ENCODE results near the gene NANS.
A peak's percentile ranks its signal among the peaks of the same experiment; 100 is the strongest.

The NANS gene

GRCh38 chr9:98040212-98040611 is 16.3 kb upstream of the NANS start:
- H3K4me3 ChIP-seq (ENCODE audit: low read depth in 1 of 2, low read length in 2 of 2): no peak overlapping the region
- H3K4me1 ChIP-seq (ENCODE audit: insufficient read depth, low read length): no peaks in the 10 kb centered on the region
- H3K36me3 ChIP-seq (ENCODE audit: insufficient read depth, low read length): no peaks in the 10 kb centered on the region
- no peaks in the 10 kb centered on the region for H3K9me3 ChIP-seq (ENCODE audit: low read length)
- H3K9ac ChIP-seq (ENCODE audit: low read length): no peak overlapping the region
- no peak overlapping the region for H3K27ac ChIP-seq (ENCODE audit: low read depth, low read length)
- H3K27me3 ChIP-seq (ENCODE audit: control insufficient read depth in 1 of 2, insufficient read depth in 2 of 2, low read length in 2 of 2): no peaks in the 10 kb centered on the region

GRCh38 chr9:98043915-98044314 is 12.6 kb upstream of the NANS start:
- no peak overlapping the region for H3K9ac ChIP-seq (ENCODE audit: low read length)
- H3K27ac ChIP-seq (ENCODE audit: low read depth, low read length): no peak overlapping the region
- no peaks in the 10 kb centered on the region for H3K36me3 ChIP-seq (ENCODE audit: insufficient read depth, low read length)
- H3K27me3 ChIP-seq (ENCODE audit: control insufficient read depth in 1 of 2, insufficient read depth in 2 of 2, low read length in 2 of 2): no peaks in the 10 kb centered on the region
- no peaks in the 10 kb centered on the region for H3K4me1 ChIP-seq (ENCODE audit: insufficient read depth, low read length)
- no peaks in the 10 kb centered on the region for H3K9me3 ChIP-seq (ENCODE audit: low read length)
- no peak overlapping the region for H3K4me3 ChIP-seq (ENCODE audit: low read depth in 1 of 2, low read length in 2 of 2)

- Histone ChIP-seq H3K27me3 (ENCODE audit: control insufficient read depth in 1 of 2, insufficient read depth in 2 of 2, low read length in 2 of 2) (no peaks in the 10 kb centered on the region), H3K4me3 (ENCODE audit: low read depth in 1 of 2, low read length in 2 of 2) (no peak overlapping the region), H3K4me1 (ENCODE audit: insufficient read depth, low read length) (no peaks in the 10 kb centered on the region), H3K27ac (ENCODE audit: low read depth, low read length) (no peak overlapping the region), H3K36me3 (ENCODE audit: insufficient read depth, low read length) (no peaks in the 10 kb centered on the region), H3K9ac (ENCODE audit: low read length) (no peak overlapping the region), H3K9me3 (ENCODE audit: low read length) (no peaks in the 10 kb centered on the region)
Measured at GRCh38 chr9:98045234-98046179, 11.0 kb upstream of the NANS start.

- Histone ChIP-seq H3K4me3 (ENCODE audit: low read depth in 1 of 2, low read length in 2 of 2) (no peak overlapping the region), H3K27ac (ENCODE audit: low read depth, low read length) (no peak overlapping the region), H3K9ac (ENCODE audit: low read length) (no peak overlapping the region), H3K4me1 (ENCODE audit: insufficient read depth, low read length) (no peaks in the 10 kb centered on the region), H3K27me3 (ENCODE audit: control insufficient read depth in 1 of 2, insufficient read depth in 2 of 2, low read length in 2 of 2) (no peaks in the 10 kb centered on the region), H3K36me3 (ENCODE audit: insufficient read depth, low read length) (no peaks in the 10 kb centered on the region), H3K9me3 (ENCODE audit: low read length) (no peaks in the 10 kb centered on the region)
Measured at GRCh38 chr9:98046180-98046543, 10.4 kb upstream of the NANS start.

- no peaks in the 10 kb centered on the region for H3K4me1 ChIP-seq (ENCODE audit: insufficient read depth, low read length)
- no peaks in the 10 kb centered on the region for H3K27me3 ChIP-seq (ENCODE audit: control insufficient read depth in 1 of 2, insufficient read depth in 2 of 2, low read length in 2 of 2)
- no peak overlapping the region for H3K27ac ChIP-seq (ENCODE audit: low read depth, low read length)
- no peaks in the 10 kb centered on the region for H3K36me3 ChIP-seq (ENCODE audit: insufficient read depth, low read length)
- no peaks in the 10 kb centered on the region for H3K9me3 ChIP-seq (ENCODE audit: low read length)
- H3K4me3 ChIP-seq (ENCODE audit: low read depth in 1 of 2, low read length in 2 of 2): no peak overlapping the region
- no peak overlapping the region for H3K9ac ChIP-seq (ENCODE audit: low read length)
Measured at GRCh38 chr9:98047002-98047401, 9.5 kb upstream of the NANS start.

- no peak overlapping the region for H3K4me3 ChIP-seq (ENCODE audit: low read depth in 1 of 2, low read length in 2 of 2)
- H3K4me1 ChIP-seq (ENCODE audit: insufficient read depth, low read length): no peaks in the 10 kb centered on the region
- no peaks in the 10 kb centered on the region for H3K27me3 ChIP-seq (ENCODE audit: control insufficient read depth in 1 of 2, insufficient read depth in 2 of 2, low read length in 2 of 2)
- no peaks in the 10 kb centered on the region for H3K9me3 ChIP-seq (ENCODE audit: low read length)
- no peaks in the 10 kb centered on the region for H3K36me3 ChIP-seq (ENCODE audit: insufficient read depth, low read length)
- H3K9ac ChIP-seq (ENCODE audit: low read length): no peak overlapping the region
- no peak overlapping the region for H3K27ac ChIP-seq (ENCODE audit: low read depth, low read length)
Measured at GRCh38 chr9:98049288-98050072, 7.1 kb upstream of the NANS start.

- Histone ChIP-seq H3K4me3 (ENCODE audit: low read depth in 1 of 2, low read length in 2 of 2) (no peak overlapping the region), H3K9ac (ENCODE audit: low read length) (no peak overlapping the region), H3K27ac (ENCODE audit: low read depth, low read length) (no peak overlapping the region), H3K36me3 (ENCODE audit: insufficient read depth, low read length) (no peaks in the 10 kb centered on the region), H3K4me1 (ENCODE audit: insufficient read depth, low read length) (no peaks in the 10 kb centered on the region), H3K27me3 (ENCODE audit: control insufficient read depth in 1 of 2, insufficient read depth in 2 of 2, low read length in 2 of 2) (no peaks in the 10 kb centered on the region), H3K9me3 (ENCODE audit: low read length) (no peaks in the 10 kb centered on the region)
Measured at GRCh38 chr9:98050351-98050750, 6.2 kb upstream of the NANS start.

- no peaks in the 10 kb centered on the region for H3K9me3 ChIP-seq (ENCODE audit: low read length)
- no peaks in the 10 kb centered on the region for H3K27me3 ChIP-seq (ENCODE audit: control insufficient read depth in 1 of 2, insufficient read depth in 2 of 2, low read length in 2 of 2)
- H3K9ac ChIP-seq (ENCODE audit: low read length): no peak overlapping the region
- H3K27ac ChIP-seq (ENCODE audit: low read depth, low read length): no peak overlapping the region
- peaks cover 5% of the 10 kb centered on the region for H3K4me1 ChIP-seq (ENCODE audit: insufficient read depth, low read length)
- H3K36me3 ChIP-seq (ENCODE audit: insufficient read depth, low read length): no peaks in the 10 kb centered on the region
- H3K4me3 ChIP-seq (ENCODE audit: low read depth in 1 of 2, low read length in 2 of 2): no peak overlapping the region
Measured at GRCh38 chr9:98054376-98054951, 2.1 kb upstream of the NANS start.

GRCh38 chr9:98057138-98057799 is 737 bp downstream of the NANS start:
- Histone ChIP-seq H3K36me3 (ENCODE audit: insufficient read depth, low read length) (peaks cover 6% of the 10 kb centered on the region), H3K4me1 (ENCODE audit: insufficient read depth, low read length) (peaks cover 5% of the 10 kb centered on the region), H3K9ac (ENCODE audit: low read length) (peak overlapping the region; percentile 85), H3K27ac (ENCODE audit: low read depth, low read length) (peak overlapping the region; percentile 88), H3K4me3 (ENCODE audit: low read depth in 1 of 2, low read length in 2 of 2) (peak overlapping the region; percentile 82 to 84), H3K27me3 (ENCODE audit: control insufficient read depth in 1 of 2, insufficient read depth in 2 of 2, low read length in 2 of 2) (no peaks in the 10 kb centered on the region), H3K9me3 (ENCODE audit: low read length) (no peaks in the 10 kb centered on the region)

GRCh38 chr9:98062161-98062560 is 5.6 kb downstream of the NANS start:
- H3K36me3 ChIP-seq (ENCODE audit: insufficient read depth, low read length): peaks cover 21% of the 10 kb centered on the region
- no peak overlapping the region for H3K27ac ChIP-seq (ENCODE audit: low read depth, low read length)
- H3K27me3 ChIP-seq (ENCODE audit: control insufficient read depth in 1 of 2, insufficient read depth in 2 of 2, low read length in 2 of 2): no peaks in the 10 kb centered on the region
- no peak overlapping the region for H3K4me3 ChIP-seq (ENCODE audit: low read depth in 1 of 2, low read length in 2 of 2)
- H3K9me3 ChIP-seq (ENCODE audit: low read length): no peaks in the 10 kb centered on the region
- no peak overlapping the region for H3K9ac ChIP-seq (ENCODE audit: low read length)
- peaks cover 4% of the 10 kb centered on the region for H3K4me1 ChIP-seq (ENCODE audit: insufficient read depth, low read length)
